Activated naive CD4-positive, alpha-beta T cell treated with Interleukin-2 at 50 U/mL for 16 hours (primary cell): ENCODE data around the gene HBQ1.
"Not testable (repeated sequence)": the region's sequence is repeated elsewhere in the genome, so short reads cannot be mapped to it uniquely, and the experiment has no call there.

Experiments used
- DNase-seq: peaks from one replicate; pipeline ENCODE4 v3.0.0-alpha.2; 2020

HBQ1 gene

DNA sequence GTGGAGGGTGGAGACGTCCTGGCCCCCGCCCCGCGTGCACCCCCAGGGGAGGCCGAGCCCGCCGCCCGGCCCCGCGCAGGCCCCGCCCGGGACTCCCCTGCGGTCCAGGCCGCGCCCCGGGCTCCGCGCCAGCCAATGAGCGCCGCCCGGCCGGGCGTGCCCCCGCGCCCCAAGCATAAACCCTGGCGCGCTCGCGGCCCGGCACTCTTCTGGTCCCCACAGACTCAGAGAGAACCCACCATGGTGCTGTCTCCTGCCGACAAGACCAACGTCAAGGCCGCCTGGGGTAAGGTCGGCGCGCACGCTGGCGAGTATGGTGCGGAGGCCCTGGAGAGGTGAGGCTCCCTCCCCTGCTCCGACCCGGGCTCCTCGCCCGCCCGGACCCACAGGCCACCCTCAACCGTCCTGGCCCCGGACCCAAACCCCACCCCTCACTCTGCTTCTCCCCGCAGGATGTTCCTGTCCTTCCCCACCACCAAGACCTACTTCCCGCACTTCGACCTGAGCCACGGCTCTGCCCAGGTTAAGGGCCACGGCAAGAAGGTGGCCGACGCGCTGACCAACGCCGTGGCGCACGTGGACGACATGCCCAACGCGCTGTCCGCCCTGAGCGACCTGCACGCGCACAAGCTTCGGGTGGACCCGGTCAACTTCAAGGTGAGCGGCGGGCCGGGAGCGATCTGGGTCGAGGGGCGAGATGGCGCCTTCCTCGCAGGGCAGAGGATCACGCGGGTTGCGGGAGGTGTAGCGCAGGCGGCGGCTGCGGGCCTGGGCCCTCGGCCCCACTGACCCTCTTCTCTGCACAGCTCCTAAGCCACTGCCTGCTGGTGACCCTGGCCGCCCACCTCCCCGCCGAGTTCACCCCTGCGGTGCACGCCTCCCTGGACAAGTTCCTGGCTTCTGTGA is 3.5 kb upstream of the HBQ1 start, which contains the start of gene HBA1:
TSS of gene HBA1 (plus strand) at position 204 of the 906 bp plus-strand sequence. CDS start at position 241, 37 bp downstream.
- DNase-seq = not testable (repeated sequence)

DNA sequence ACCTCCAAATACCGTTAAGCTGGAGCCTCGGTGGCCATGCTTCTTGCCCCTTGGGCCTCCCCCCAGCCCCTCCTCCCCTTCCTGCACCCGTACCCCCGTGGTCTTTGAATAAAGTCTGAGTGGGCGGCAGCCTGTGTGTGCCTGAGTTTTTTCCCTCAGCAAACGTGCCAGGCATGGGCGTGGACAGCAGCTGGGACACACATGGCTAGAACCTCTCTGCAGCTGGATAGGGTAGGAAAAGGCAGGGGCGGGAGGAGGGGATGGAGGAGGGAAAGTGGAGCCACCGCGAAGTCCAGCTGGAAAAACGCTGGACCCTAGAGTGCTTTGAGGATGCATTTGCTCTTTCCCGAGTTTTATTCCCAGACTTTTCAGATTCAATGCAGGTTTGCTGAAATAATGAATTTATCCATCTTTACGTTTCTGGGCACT is 2.9 kb upstream of the HBQ1 start:
- no peak for DNase-seq

DNA sequence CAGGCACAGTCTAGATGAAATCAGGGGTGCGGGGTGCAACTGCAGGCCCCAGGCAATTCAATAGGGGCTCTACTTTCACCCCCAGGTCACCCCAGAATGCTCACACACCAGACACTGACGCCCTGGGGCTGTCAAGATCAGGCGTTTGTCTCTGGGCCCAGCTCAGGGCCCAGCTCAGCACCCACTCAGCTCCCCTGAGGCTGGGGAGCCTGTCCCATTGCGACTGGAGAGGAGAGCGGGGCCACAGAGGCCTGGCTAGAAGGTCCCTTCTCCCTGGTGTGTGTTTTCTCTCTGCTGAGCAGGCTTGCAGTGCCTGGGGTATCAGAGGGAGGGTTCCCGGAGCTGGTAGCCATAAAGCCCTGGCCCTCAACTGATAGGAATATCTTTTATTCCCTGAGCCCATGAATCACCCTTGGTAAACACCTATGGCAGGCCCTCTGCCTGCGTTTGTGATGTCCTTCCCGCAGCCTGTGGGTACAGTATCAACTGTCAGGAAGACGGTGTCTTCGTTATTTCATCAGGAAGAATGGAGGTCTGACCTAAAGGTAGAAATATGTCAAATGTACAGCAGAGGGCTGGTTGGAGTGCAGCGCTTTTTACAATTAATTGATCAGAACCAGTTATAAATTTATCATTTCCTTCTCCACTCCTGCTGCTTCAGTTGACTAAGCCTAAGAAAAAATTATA is 2.1 kb upstream of the HBQ1 start:
- no peak for DNase-seq

DNA sequence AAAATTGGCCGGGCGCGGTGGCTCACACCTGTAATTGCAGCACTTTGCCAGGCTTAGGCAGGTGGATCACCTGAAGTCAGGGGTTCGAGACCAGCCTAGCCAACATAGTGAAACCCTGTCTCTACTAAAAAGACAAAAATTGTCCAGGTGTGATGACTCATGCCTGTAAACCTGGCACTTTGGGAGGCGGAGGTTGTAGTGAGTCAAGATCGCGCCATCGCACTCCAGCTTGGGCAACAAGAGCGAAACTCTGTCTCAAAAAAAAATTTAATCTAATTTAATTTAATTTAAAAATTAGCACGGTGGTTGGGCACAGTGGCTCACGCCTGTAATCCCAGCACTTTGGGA is 1.6 kb upstream of the HBQ1 start:
- no peak for DNase-seq

DNA sequence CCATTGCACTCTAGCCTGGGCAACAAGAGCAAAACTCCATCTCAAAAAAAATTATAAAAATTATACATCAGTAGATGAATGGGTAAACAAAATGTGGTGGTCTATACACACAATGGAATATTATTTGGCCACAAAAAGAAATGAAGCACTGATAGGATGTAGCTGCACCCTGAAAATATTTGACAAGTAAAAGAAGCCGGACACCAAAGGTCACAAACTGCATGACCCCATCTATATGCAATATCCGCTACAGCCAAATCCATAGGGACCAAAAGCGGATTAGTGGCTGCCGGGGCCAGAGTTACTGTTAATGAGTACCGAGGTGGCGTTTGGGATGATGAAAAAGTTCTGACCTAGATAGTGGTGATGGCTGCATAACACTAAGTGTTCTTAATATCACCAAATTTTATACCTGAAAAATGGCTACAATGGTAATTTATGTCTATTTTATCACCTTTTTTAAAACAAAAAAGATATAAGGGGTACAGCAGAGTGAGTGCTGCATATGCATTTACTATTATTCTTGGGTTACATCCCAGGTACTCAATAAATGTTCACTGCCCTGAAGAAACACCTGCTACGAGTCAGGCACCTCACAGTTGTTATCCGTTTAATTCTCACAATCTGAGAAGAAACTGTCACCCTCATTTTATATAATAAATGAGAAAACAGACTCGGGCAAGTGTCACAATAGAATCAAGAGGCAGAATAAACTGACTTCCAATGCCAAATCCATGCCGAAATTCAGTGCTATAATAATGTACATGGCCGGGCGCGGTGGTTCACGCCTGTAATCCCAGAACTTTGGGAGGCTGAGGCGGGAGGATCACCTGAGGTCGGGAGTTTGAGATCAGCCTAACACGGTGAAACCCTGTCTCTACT is 807 bp upstream of the HBQ1 start:
- no peak for DNase-seq

DNA sequence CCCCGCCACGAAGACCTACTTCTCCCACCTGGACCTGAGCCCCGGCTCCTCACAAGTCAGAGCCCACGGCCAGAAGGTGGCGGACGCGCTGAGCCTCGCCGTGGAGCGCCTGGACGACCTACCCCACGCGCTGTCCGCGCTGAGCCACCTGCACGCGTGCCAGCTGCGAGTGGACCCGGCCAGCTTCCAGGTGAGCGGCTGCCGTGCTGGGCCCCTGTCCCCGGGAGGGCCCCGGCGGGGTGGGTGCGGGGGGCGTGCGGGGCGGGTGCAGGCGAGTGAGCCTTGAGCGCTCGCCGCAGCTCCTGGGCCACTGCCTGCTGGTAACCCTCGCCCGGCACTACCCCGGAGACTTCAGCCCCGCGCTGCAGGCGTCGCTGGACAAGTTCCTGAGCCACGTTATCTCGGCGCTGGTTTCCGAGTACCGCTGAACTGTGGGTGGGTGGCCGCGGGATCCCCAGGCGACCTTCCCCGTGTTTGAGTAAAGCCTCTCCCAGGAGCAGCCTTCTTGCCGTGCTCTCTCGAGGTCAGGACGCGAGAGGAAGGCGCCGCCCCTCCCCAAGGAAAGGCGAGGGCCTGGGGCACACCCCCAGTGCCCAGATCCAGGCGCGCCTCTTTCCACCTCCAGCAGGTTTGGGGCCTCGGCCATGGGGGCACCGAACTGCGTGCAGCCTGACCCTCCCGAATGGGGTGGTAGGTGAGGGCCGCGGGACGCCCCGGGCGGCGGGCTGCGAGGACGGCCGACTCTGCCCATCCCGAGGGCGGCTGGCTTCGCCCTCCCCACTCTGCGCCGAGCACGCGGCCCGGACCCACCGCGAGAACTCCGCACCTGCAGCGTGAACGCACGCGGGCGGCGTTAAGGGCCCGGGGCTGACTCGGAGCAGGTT is 664 bp downstream of the HBQ1 start:
- peak; percentile 86 for DNase-seq

DNA sequence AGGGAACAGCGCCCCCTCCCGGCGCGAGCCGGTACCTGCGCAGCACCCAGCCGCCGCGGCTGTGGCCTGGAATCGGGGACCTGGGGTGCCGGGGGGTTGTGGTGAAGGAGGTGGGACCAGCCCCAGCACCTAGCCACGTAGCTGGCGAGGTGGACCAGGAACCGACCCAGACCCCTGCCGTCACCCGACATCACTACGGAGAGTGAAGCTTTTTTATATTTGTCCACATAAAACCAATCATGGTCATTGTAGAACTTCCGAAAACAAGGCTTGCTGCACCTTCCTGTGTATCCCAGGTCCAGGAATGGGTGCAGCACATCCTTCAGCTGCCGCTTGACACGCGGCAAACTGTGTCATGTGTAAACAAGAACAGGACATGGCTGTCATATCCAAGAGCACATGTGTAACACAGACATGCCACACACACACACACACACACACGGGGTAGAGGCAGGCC is 1.3 kb downstream of the HBQ1 start:
- DNase-seq = no peak

DNA sequence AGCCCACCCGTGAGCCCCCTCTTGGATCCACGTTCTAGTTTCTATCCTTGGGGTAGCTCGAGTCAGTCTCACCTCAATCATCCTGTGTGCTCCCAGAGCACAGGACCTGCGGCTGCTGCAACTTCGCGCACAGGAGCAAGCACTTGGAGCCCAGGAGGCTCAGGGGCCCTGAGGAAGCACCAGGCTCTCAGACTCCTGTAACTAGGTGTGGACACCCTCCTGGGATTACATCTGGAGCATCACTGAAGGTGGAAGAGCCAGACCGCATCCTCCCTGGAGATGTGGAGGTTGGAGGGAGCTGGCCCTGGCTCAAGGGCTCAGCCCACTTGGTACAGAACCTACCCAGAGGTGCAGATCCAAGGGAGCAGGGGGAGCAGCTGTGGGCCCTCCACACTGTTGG is 2.7 kb downstream of the HBQ1 start:
- DNase-seq = no peak

DNA sequence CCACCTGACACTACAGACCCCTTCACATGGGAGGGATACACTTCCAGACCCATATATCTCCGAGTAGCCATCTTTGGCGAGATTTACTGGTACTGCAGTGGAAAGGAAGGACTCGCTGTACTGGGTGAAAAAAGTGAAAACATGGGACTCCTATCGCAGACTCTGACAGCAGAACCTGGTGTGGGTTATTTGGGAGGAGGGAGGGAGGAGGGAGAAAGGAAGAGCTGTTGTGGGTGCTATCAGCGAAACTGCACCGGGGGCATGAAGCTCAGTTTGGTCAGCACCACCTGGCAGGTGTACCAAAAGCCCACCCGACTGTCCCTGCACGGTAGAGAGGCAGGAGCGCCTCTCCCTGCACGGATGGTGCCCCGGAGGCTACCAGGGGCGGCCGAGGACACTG is 5.0 kb downstream of the HBQ1 start:
- DNase-seq = no peak

DNA sequence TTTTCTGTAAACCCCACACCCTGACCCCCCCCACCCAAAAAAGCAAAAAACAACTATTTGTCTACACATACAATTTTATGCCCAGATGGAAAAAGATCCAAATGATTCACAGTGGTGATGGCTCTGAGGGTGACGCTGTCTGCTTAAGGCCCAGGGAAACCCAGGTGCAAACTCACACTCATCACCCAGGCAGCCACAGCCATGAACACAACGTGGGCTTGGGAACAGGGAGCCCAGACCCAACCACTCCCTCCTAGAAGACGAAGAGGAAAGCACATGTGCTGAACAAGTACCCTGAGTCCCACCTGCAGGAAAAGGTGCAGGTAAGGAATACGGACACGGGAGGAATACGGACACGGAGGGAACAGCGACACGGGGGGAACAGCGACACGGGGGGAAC is 5.4 kb downstream of the HBQ1 start:
- DNase-seq = no peak

DNA sequence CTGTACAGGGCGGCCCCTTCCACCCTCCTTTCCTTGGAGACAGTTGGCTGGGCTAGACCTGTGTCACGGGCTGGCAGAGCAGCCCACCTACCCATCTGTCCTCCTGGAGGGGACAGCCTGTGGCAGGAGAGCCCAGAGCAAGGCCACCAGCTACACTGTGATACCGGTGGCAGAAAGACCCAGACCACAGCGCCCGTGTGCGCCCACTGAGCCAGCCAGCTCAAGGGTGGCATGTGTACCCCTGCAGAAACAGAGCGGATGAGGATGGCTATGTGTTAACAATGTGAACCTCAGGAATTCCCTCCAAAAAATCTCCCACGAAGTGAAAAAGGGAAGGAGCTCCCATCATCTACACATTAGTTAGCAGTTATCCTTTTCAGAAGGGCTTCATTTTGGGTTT is 7.1 kb downstream of the HBQ1 start:
- no peak for DNase-seq

DNA sequence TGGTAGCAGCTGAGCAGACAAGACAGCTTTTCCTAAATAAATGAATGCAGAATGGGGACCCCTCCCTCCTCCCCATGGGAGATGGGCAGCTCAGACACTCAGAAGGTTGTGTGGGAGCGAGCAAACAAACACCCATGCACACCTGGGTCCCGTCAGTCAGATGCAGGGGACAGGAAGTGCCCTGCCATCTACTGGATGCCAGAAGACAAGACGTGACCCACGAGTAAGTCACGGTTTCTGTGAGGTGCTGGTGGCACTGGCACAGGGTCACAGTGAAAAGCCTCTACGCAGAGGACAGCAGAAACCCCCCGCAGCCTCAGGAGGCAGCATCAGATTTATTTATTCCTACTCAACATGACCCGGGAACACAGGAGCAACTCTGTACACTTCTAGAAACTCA is 8.4 kb downstream of the HBQ1 start:
- no peak for DNase-seq

DNA sequence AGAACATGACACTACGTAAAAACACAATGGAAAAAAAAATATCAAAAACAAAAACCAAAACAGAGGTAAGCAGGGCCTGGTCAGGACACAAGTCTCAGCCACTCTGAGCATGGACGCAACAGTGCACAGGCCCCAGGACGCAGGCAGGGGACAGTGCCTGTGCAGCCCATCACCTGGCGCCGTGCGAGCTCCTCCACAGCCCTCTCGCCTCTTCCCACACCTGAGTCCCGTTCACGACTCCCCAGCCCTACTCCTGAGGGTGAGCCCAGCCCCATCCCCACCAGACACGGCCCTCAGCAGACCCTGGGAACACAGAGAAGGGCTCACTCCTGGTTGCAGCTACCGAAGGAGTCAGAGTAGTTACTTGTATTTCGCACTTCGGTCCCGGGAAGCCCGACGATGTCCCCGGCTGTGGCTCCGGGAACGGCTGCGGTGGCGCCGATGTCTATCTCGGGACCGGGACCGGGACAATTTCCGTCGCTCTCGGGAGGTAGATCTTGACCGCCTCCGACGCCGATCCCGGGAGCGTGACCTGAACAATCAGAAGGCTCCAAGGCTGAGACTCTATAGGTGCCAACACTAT is 9.4 kb downstream of the HBQ1 start:
- no peak for DNase-seq

DNA sequence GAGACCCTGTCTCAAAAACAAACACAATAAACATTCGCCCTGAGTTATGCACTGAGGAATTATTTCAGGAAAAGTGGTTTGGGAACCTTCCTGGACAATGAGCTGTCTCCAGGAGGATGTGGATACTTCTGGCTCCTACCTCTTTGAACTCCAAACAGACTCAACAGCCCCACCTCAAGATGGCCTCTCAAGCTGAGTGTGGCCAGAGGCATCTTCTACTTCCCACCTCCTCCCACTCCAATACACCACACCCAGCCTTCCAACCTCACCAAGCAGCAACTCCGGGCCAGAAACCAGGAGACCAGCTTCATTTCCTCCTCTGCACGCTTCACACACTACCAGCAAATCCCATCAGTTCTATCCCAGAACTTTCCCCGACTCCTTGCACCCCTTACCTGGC is 11.6 kb downstream of the HBQ1 start:
- no peak for DNase-seq

DNA sequence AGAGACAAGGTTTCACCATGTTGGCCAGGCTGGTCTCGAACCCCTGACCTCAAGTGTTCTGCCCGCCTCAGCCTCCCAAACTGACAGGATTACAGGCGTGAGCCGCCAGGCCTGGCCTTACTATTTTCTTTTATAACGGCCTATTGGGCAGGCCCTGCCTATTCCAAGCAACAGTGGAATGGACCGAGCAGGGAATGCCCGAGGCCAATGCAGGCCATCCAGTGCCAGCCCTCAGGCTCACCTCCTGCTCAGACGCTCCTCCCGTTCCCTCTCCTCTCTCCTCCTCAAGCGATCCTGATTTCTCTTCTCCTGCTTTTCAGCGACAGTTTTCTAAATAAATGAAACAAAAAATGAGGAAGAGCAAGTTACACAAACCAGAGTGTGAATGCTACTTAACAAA is 12.4 kb downstream of the HBQ1 start:
- DNase-seq = no peak

DNA sequence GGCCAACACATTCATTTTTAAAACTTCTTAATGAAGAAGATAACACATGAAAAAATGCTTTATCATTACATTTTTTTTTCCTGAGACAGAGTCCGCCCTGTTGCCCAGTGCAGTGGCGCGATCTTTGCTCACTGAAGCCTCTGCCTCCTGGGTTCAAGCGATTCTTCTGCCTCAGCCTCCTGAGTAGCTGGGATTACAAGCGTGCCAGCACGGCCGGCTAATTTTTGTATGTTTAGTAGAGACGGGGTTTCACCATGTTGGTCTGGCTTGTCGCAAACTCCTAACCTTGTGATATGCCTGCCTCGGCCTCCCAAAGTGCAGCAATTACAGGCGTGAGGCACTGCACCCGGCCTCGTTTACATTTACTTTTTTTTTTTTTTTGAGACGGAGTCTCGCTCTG is 13.2 kb downstream of the HBQ1 start:
- no peak for DNase-seq

DNA sequence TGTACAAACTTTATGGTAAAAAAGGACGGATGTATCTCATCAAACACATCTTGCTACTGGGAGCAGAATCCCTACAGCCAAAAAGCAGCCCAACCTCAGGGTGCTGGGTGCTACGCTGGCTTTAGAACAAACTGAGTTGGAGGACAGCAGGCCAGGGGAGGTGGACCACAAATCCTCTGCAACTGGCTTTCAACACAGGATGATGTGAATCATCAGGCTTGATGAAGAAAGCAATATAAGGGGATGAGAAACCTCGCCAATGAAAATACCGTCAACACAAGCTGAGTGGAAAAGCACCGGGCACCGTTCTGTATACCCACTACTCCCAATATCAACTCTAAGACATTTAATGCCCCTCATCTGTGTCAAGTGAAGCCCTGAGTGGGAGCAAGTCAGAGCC is 14.3 kb downstream of the HBQ1 start:
- DNase-seq = no peak

DNA sequence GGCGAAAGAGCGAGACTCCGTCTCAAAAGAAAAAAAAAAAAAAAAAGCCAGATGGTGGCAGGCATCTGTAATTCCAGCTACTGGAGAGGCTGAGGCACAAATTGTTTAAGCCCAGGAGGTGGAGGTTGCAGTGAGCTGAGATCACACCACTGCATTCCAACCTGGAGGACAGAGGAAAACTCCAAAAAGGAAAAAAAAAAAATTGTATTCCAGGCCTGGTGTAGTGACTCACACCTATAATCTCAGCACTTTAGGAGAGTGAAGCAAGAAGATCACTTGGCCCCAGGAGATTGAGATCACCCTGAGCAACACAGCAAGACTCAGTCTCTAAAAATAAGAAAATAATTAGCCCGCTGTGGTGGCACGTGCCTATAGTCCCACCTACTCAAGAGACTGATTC is 20.1 kb downstream of the HBQ1 start:
- DNase-seq = no peak

DNA sequence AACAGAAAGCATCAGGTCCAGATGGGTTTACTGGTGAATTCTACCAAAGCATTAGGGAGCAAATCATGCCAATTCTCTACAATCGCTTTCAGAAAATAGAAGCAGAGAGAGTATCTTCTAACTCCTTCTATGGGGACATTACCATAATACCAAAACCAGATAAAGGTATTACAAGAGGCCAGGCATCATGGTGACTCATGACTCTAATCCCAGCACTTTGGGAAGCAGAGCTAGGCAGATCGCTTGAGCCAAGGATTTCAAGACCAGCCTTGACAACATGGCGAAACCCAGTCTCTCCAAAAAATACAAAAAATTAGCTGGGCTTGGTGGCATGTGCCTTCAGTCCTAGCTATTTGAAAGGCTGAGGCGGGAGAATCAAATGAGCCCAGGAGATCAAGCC is 23.0 kb downstream of the HBQ1 start:
- no peak for DNase-seq

DNA sequence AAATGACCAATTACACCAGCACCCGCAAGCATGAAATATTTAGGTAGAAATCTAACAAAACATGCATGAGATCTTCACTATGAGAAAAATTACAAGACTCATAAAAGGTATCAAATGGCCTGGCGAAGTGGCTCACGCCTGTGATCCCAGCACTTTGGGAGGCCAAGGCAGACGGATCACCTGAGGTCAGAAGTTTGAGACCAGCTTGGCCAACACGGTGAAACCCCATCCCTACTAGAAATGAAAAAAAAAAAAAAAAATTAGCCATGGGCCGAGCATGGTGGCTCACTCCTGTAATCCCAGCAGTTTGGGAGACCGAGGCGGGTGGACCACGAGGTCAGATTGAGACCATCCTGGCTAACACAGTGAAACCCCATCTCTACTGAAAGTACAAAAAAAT is 23.8 kb downstream of the HBQ1 start:
- DNase-seq = not testable (repeated sequence)

DNA sequence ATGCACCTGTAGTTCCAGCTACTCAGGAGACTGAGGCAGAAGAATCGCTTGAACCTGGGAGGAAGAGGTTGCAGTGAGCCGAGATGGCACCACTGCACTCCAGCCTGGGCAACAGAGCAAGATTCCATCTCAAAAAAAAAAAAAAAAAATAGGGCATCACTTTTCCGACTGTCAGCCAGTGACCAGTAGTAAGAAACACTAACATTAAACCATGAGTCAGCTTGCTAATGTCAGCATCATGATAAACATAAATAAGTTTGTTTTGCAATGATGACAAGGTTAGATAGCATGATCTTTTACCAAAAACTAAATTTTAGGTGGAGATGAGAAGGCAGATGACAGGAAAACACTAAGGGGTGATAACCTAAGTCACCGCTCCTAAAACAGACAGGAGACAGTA is 29.1 kb downstream of the HBQ1 start:
- not testable (repeated sequence) for DNase-seq
